ENCODE results near the gene AUTS2. TPM values are rescaled to one million over a fixed set of nuclear protein-coding genes. Genes with fewer than 3 reads are reported as not detected.

AUTS2 gene
- total and polyA plus RNA-seq, 2 of the 8 experiments (the other 6 are each of a cell fraction or from before 2014, with no cell fraction given) = 25.9 to 101 TPM

DNA sequence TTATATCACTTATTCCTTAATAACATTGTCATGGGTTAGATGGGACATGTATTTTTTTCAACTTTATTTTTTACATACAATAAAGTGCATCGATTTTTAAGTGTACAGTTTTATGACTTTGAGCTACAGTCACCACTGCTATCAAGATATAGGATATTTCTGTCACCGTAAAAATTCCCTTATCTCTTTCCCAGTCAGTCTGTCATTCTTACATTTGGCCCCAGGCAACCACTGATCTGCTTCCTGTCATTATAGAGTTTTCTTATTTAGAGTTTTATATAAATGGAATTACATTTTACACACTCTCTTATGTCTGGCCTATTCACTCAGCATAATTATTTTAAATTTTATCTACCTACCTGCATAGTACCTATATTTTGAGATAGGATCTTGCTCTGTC lies 145.2 kb downstream of the AUTS2 start (continued):
- TF ChIP-seq SP2 (IDR thresholded peaks at IDR 0.05; ENCODE audit: low read length) (no peak), TEAD4 (IDR thresholded peaks at IDR 0.05; ENCODE audit: low read depth, low read length) (no peak), RNF2 (IDR thresholded peaks at IDR 0.05; ENCODE audit: borderline replicate concordance, low read depth, low read length, missing control alignments, poor library complexity, severe bottlenecking) (no peak), TAF1 (IDR thresholded peaks at IDR 0.05; ENCODE audit: low read depth, low read length) (no peak), EZH2 (IDR thresholded peaks at IDR 0.05; ENCODE audit: low read depth, low read length, severe bottlenecking) (no peak), FOSL1 (IDR thresholded peaks at IDR 0.05; ENCODE audit: insufficient read depth, low read depth, low read length) (no peak), EP300 (IDR thresholded peaks at IDR 0.05; ENCODE audit: borderline replicate concordance in 1 of 2, low read depth in 2 of 2, low read length in 2 of 2) (no peak), RXRA (IDR thresholded peaks at IDR 0.05; ENCODE audit: insufficient read depth, low read depth, low read length) (no peak)
